Activated CD8-positive, alpha-beta T cell treated with anti-CD3 and anti-CD28 coated beads, Interleukin-2, amount 10 ng/mL, durations not matched to agents 7 days and 5 days (primary cell): ENCODE results near the gene TNFRSF14. TPM values are rescaled to one million over a fixed set of nuclear protein-coding genes. Genes with fewer than 3 reads are reported as not detected.
A peak's percentile ranks its signal among the peaks of the same experiment; 100 is the strongest.

ENCODE experiments used
- ATAC-seq: fragments of 150-1000 bp; cut with Tn5 transposase; one replicate; pipeline ENCODE4 v1.10.0; 2021; ENCODE audit warnings: moderate library complexity
- CTCF ChIA-PET: fragments of 350-600 bp; sonication (Branson Sonifier 250); formaldehyde crosslinking; loops from one replicate; lab custom pipeline; 2021; ENCODE audit warnings: antibody characterized with exemption; lab: Charles Lee
- POLR2A ChIA-PET: fragments of 350-600 bp; sonication (Branson Sonifier 250); formaldehyde crosslinking; loops from one replicate; lab custom pipeline; 2021; ENCODE audit warnings: antibody characterized with exemption; lab: Charles Lee
- DNase-seq: peaks from one replicate; pipeline ENCODE4 v3.0.0-alpha.2; 2020
- H3K27ac Mint-ChIP-seq: one replicate; pipeline ENCODE4 v1.8.0; 2021; ENCODE audit warnings: mild to moderate bottlenecking, mixed read lengths
- H3K27me3 Mint-ChIP-seq: one replicate; pipeline ENCODE4 v1.8.0; 2021; ENCODE audit warnings: low read depth, mixed read lengths
- H3K36me3 Mint-ChIP-seq: one replicate; pipeline ENCODE4 v1.8.0; 2021; ENCODE audit warnings: low read depth, mixed read lengths
- H3K4me1 Mint-ChIP-seq: one replicate; pipeline ENCODE4 v1.8.0; 2021; ENCODE audit warnings: low read depth, mixed read lengths
- H3K4me3 Mint-ChIP-seq: one replicate; pipeline ENCODE4 v1.8.0; 2021; ENCODE audit warnings: mild to moderate bottlenecking, mixed read lengths
- H3K9me3 Mint-ChIP-seq: one replicate; pipeline ENCODE4 v1.8.0; 2022; ENCODE audit warnings: mixed read lengths; ENCODE audit not compliant: insufficient read depth
- total RNA-seq, 2 experiments: library from RNA; stranded (reverse); gene quantifications; one replicate each; pipeline ENCODE4 v1.2.3, GENCODE V29; 2021

Gene TNFRSF14
- total RNA-seq, 2 experiments from 2014 or later: 85.8 to 86.5 TPM

GRCh38 chr1:2539312-2539907 lies 16.8 kb upstream of the TNFRSF14 start:
- peak; percentile 46 for ATAC-seq

DNA sequence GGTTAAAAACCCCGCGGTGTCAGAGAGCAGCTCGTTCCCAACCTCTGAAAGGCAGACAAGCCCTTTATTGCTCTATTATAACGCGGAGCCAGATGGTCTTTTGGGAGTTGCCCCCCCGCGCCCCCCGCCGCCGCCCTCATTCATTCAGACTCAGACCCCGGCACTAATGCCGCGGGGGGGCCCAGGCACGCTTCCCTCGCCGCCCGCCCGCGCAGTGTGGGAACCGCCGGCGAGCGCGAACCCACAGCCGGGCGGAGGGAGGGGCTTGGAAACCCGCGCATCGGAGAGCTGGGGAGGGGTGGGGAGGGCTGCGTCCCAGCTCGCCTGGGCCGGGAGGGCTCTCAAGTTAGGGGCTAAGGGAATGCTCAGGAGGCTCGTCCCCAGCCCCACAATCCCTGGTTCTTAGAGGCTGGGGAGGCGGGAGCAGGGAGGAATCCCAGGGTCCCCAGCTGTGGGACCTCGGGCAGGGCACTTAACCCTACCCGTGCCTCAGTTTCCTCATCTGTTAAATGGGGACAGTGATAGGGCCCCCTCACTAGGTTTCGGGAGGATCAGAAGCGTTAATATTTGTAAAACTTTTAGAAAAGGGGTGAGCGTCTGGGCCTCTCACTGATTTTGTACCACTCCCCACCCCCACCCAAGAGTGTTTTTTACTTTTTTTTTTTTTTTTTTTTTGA lies 15.2 kb upstream of the TNFRSF14 start:
- ChIA-PET CTCF (no interaction called here), POLR2A (interaction anchor here (1.1 kb wide), 1 partner anchor 16 kb away, joined by 4 read pairs; no protein-coding TSS in a partner anchor)
- H3K27me3 Mint-ChIP-seq: peaks cover 8% of the 10 kb centered on the region
- no peak overlapping the region for H3K4me3 Mint-ChIP-seq
- H3K27ac Mint-ChIP-seq: no peak overlapping the region
- no peak for DNase-seq
- H3K36me3 Mint-ChIP-seq: no peaks in the 10 kb centered on the region
- H3K4me1 Mint-ChIP-seq: peaks cover 14% of the 10 kb centered on the region
- ATAC-seq: no peak
- H3K9me3 Mint-ChIP-seq: no peaks in the 10 kb centered on the region

More at GRCh38 chr1:2539312-2539907, 16.8 kb upstream of the TNFRSF14 start:
- ChIA-PET CTCF (interaction anchor here (0.7 to 1.1 kb wide), 3 partner anchors 8 to 13 kb away, joined by 3 to 4 read pairs (median 3); partner anchors contain the start of gene PANK4), POLR2A (interaction anchor here (1.0 kb wide), 1 partner anchor 38 kb away, joined by 3 read pairs; no protein-coding TSS in a partner anchor)
- DNase-seq: peak; percentile 48
- Mint-ChIP-seq H3K27ac (no peak overlapping the region), H3K36me3 (no peaks in the 10 kb centered on the region), H3K27me3 (peaks cover 11% of the 10 kb centered on the region), H3K4me1 (peaks cover 8% of the 10 kb centered on the region), H3K9me3 (no peaks in the 10 kb centered on the region), H3K4me3 (no peak overlapping the region)

GRCh38 chr1:2541619-2542245 lies 14.4 kb upstream of the TNFRSF14 start:
- CTCF ChIA-PET: no interaction called here
- POLR2A ChIA-PET: interaction anchor here (1.5 kb wide), 1 partner anchor 43 kb away, joined by 4 read pairs; no protein-coding TSS in a partner anchor
- Mint-ChIP-seq H3K27ac (no peak overlapping the region), H3K36me3 (no peaks in the 10 kb centered on the region), H3K9me3 (no peaks in the 10 kb centered on the region), H3K27me3 (peaks cover 8% of the 10 kb centered on the region), H3K4me1 (peaks cover 14% of the 10 kb centered on the region), H3K4me3 (no peak overlapping the region)
- ATAC-seq: no peak
- DNase-seq: no peak

GRCh38 chr1:2542246-2542915 lies 13.8 kb upstream of the TNFRSF14 start:
- POLR2A ChIA-PET: interaction anchor here (1.5 kb wide), 1 partner anchor 43 kb away, joined by 4 read pairs; no protein-coding TSS in a partner anchor

GRCh38 chr1:2543543-2544092 lies 12.6 kb upstream of the TNFRSF14 start:
- Mint-ChIP-seq H3K4me1 (peaks cover 23% of the 10 kb centered on the region), H3K4me3 (no peak overlapping the region), H3K9me3 (no peaks in the 10 kb centered on the region), H3K36me3 (no peaks in the 10 kb centered on the region), H3K27me3 (peaks cover 4% of the 10 kb centered on the region), H3K27ac (no peak overlapping the region)
- ATAC-seq: no peak
- POLR2A ChIA-PET: interaction anchor here (5.5 kb wide), 1 partner anchor 18 kb away, joined by 96 read pairs; the partner anchor contains the start of gene PANK4
- peak; percentile 55 for DNase-seq
- CTCF ChIA-PET: interaction anchor here (1.2 kb wide), 1 partner anchor 128 kb away, joined by 5 read pairs; no protein-coding TSS in a partner anchor

More at GRCh38 chr1:2542246-2542915, 13.8 kb upstream of the TNFRSF14 start:
- Mint-ChIP-seq H3K27me3 (peaks cover 4% of the 10 kb centered on the region), H3K27ac (no peak overlapping the region), H3K4me3 (no peak overlapping the region), H3K9me3 (no peaks in the 10 kb centered on the region), H3K4me1 (peaks cover 14% of the 10 kb centered on the region), H3K36me3 (no peaks in the 10 kb centered on the region)
- no peak for ATAC-seq
- DNase-seq: no peak
- CTCF ChIA-PET: no interaction called here

GRCh38 chr1:2544093-2544874 lies 11.9 kb upstream of the TNFRSF14 start:
- H3K4me3 Mint-ChIP-seq: no peak overlapping the region
- no peak overlapping the region for H3K27ac Mint-ChIP-seq
- CTCF ChIA-PET: interaction anchor here (1.2 kb wide), 1 partner anchor 129 kb away, joined by 5 read pairs; no protein-coding TSS in a partner anchor
- peaks cover 4% of the 10 kb centered on the region for H3K27me3 Mint-ChIP-seq
- no peak for ATAC-seq
- H3K9me3 Mint-ChIP-seq: no peaks in the 10 kb centered on the region
- POLR2A ChIA-PET: interaction anchor here (5.5 kb wide), 1 partner anchor 19 kb away, joined by 96 read pairs; the partner anchor contains the start of gene PANK4
- no peaks in the 10 kb centered on the region for H3K36me3 Mint-ChIP-seq
- DNase-seq: no peak
- H3K4me1 Mint-ChIP-seq: peaks cover 30% of the 10 kb centered on the region

GRCh38 chr1:2544875-2545640 lies 11.1 kb upstream of the TNFRSF14 start:
- CTCF ChIA-PET: interaction anchor here (1.1 to 3.8 kb wide), 5 partner anchors 19 to 350 kb away, joined by 4 to 44 read pairs (median 5); partner anchors contain the start of genes FAAP20 and PANK4
- POLR2A ChIA-PET: interaction anchor here (1.1 to 5.5 kb wide), 7 partner anchors 11 to 132 kb away, joined by 4 to 96 read pairs (median 30); partner anchors contain the start of genes PANK4, PEX10 and TNFRSF14
- peak overlapping the region; percentile 46 for H3K4me3 Mint-ChIP-seq
- no peaks in the 10 kb centered on the region for H3K9me3 Mint-ChIP-seq
- no peak overlapping the region for H3K27ac Mint-ChIP-seq
- ATAC-seq (no peak), DNase-seq (no peak)
- H3K27me3 Mint-ChIP-seq: peaks cover 4% of the 10 kb centered on the region
- H3K36me3 Mint-ChIP-seq: peaks cover 2% of the 10 kb centered on the region
- H3K4me1 Mint-ChIP-seq: peaks cover 34% of the 10 kb centered on the region

- peaks cover 2% of the 10 kb centered on the region for H3K36me3 Mint-ChIP-seq
- ChIA-PET CTCF (interaction anchor here (1.1 to 3.8 kb wide), 4 partner anchors 20 to 351 kb away, joined by 4 to 44 read pairs (median 5); partner anchors contain the start of genes FAAP20 and PANK4), POLR2A (interaction anchor here (1.1 to 5.5 kb wide), 8 partner anchors 11 to 133 kb away, joined by 4 to 96 read pairs (median 22); partner anchors contain the start of genes HES5, PANK4, PEX10 and TNFRSF14)
- H3K4me1 Mint-ChIP-seq: peaks cover 37% of the 10 kb centered on the region
- H3K27me3 Mint-ChIP-seq: peaks cover 4% of the 10 kb centered on the region
- peak; percentile 63 for ATAC-seq
- H3K9me3 Mint-ChIP-seq: no peaks in the 10 kb centered on the region
- H3K4me3 Mint-ChIP-seq: peak overlapping the region; percentile 85
- peak overlapping the region; percentile 98 for H3K27ac Mint-ChIP-seq
- peak; percentile 94 for DNase-seq
Measured at GRCh38 chr1:2545754-2546514, 10.2 kb upstream of the TNFRSF14 start.
